Choroid plexus epithelial cell (primary cell): ENCODE data around the gene GRM8.
A peak's percentile ranks its signal among the peaks of the same experiment; 100 is the strongest.

Experiments
- DNase-seq: peaks from one replicate; pipeline ENCODE4 v3.0.0-alpha.2; 2010; ENCODE audit warnings: low read depth
- H3K4me3 ChIP-seq: 2 replicates; pipeline ENCODE4 v1.5.1; 2011; ENCODE audit warnings: low read depth, mild to moderate bottlenecking, control low read depth, low read length, moderate library complexity
- CTCF ChIP-seq: conservative IDR thresholded peaks from 2 replicates; pipeline ENCODE4 v1.5.1; 2011; ENCODE audit warnings: low read depth, mild to moderate bottlenecking, control low read depth, inconsistent platforms, low read length, moderate library complexity

The GRM8 gene

GRCh38 chr7:126716321-126716720, 536.4 kb downstream of the GRM8 start:
- no peak for DNase-seq
- H3K4me3 ChIP-seq, result no peak overlapping the region
- TF ChIP-seq CTCF, result no peak

- DNase-seq, result no peak
- H3K4me3 ChIP-seq, result no peak overlapping the region
- no peak for TF ChIP-seq CTCF
Observed at GRCh38 chr7:126715076-126715475, 537.7 kb downstream of the GRM8 start.

GRCh38 chr7:126702242-126703016, 550.3 kb downstream of the GRM8 start:
- DNase-seq, result no peak
- no peak for TF ChIP-seq CTCF
- H3K4me3 ChIP-seq, result no peak overlapping the region

- peak overlapping the region; percentile 12 for H3K4me3 ChIP-seq
- DNase-seq, result peak; percentile 98
- no peak for TF ChIP-seq CTCF
Observed at GRCh38 chr7:126700807-126701604, 551.7 kb downstream of the GRM8 start.

GRCh38 chr7:126699707-126700106, 553.0 kb downstream of the GRM8 start:
- H3K4me3 ChIP-seq, result no peak overlapping the region

GRCh38 chr7:126698909-126699308, 553.8 kb downstream of the GRM8 start:
- no peak for TF ChIP-seq CTCF
- H3K4me3 ChIP-seq, result no peak overlapping the region
- DNase-seq, result no peak

More at GRCh38 chr7:126699707-126700106, 553.0 kb downstream of the GRM8 start:
- TF ChIP-seq CTCF, result no peak
- DNase-seq, result no peak
